ENCODE data around the gene PSTPIP1.

- TF ChIP-seq POLR2AphosphoS5 (IDR thresholded peaks at IDR 0.05; ENCODE audit: low read depth, low read length) (no peak), TAF1 (IDR thresholded peaks at IDR 0.05; ENCODE audit: borderline replicate concordance, insufficient read depth, low read length) (no peak), SIN3A (IDR thresholded peaks at IDR 0.05; ENCODE audit: borderline replicate concordance, insufficient read depth, low read length) (no peak)
- TF ChIP-seq, protein P1, sequence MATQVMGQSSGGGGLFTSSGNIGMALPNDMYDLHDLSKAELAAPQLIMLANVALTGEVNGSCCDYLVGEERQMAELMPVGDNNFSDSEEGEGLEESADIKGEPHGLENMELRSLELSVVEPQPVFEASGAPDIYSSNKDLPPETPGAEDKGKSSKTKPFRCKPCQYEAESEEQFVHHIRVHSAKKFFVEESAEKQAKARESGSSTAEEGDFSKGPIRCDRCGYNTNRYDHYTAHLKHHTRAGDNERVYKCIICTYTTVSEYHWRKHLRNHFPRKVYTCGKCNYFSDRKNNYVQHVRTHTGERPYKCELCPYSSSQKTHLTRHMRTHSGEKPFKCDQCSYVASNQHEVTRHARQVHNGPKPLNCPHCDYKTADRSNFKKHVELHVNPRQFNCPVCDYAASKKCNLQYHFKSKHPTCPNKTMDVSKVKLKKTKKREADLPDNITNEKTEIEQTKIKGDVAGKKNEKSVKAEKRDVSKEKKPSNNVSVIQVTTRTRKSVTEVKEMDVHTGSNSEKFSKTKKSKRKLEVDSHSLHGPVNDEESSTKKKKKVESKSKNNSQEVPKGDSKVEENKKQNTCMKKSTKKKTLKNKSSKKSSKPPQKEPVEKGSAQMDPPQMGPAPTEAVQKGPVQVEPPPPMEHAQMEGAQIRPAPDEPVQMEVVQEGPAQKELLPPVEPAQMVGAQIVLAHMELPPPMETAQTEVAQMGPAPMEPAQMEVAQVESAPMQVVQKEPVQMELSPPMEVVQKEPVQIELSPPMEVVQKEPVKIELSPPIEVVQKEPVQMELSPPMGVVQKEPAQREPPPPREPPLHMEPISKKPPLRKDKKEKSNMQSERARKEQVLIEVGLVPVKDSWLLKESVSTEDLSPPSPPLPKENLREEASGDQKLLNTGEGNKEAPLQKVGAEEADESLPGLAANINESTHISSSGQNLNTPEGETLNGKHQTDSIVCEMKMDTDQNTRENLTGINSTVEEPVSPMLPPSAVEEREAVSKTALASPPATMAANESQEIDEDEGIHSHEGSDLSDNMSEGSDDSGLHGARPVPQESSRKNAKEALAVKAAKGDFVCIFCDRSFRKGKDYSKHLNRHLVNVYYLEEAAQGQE (IDR thresholded peaks at IDR 0.05; ENCODE audit: insufficient read depth in 1 of 2, low read depth in 2 of 2, low read length in 2 of 2): no peak
Measured at GRCh38 chr15:76972389-76973361, 22.3 kb upstream of the PSTPIP1 start.
